Spleen (tissue), 13 donors: Measurements from ENCODE around the gene CYSLTR1. TPM values are rescaled to one million over a fixed set of nuclear protein-coding genes. Genes with fewer than 3 reads are reported as not detected.

Experiments used
- DNase-seq: peaks from one replicate; pipeline ENCODE4 v3.0.0-alpha.2; 2020
- H3K27ac ChIP-seq, 8 donors: fragments of 200-600 bp; sonication (generic) in 7 of 8; 1 replicate in 4 of 8; 2 replicates in 4 of 8; pipeline versions ENCODE4 v1.5.0 to v1.8.0; 2016 to 2021; ENCODE audit warnings: inconsistent platforms in 4 of 8, mild to moderate bottlenecking in 4 of 8, moderate library complexity in 1 of 8
- H3K27me3 ChIP-seq, 7 donors: fragments of 200-600 bp; sonication (generic) in 6 of 7; replicated peaks in 1 of 7; 1 replicate in 4 of 7; 2 replicates in 3 of 7; pipeline versions ENCODE4 v1.5.0 to v1.8.0; 2016 to 2021; ENCODE audit warnings: inconsistent platforms in 3 of 7, mild to moderate bottlenecking in 1 of 7
- H3K36me3 ChIP-seq, 6 donors: fragments of 200-600 bp; sonication (generic) in 5 of 6; 1 replicate in 4 of 6; 2 replicates in 2 of 6; pipeline versions ENCODE4 v1.5.0 to v1.8.0; 2016 to 2021; ENCODE audit warnings: inconsistent platforms in 2 of 6
- H3K4me1 ChIP-seq, 6 donors: fragments of 200-600 bp; sonication (generic) in 5 of 6; 1 replicate in 3 of 6; 2 replicates in 3 of 6; pipeline versions ENCODE4 v1.5.0 to v1.8.0; 2016 to 2021; ENCODE audit warnings: inconsistent platforms in 3 of 6
- H3K4me3 ChIP-seq, 8 donors: fragments of 200-600 bp; sonication (generic) in 7 of 8; 1 replicate in 4 of 8; 2 replicates in 4 of 8; pipeline versions ENCODE4 v1.5.0 to v1.8.0; 2016 to 2021; ENCODE audit warnings: inconsistent platforms in 4 of 8, mild to moderate bottlenecking in 4 of 8, moderate library complexity in 2 of 8
- H3K9me3 ChIP-seq, 8 donors: fragments of 200-600 bp; sonication (generic) in 7 of 8; 1 replicate in 4 of 8; 2 replicates in 4 of 8; pipeline versions ENCODE4 v1.5.0 to v1.8.0; 2016 to 2021; ENCODE audit warnings: inconsistent platforms in 4 of 8
- CTCF ChIP-seq, 11 experiments: fragments of 200-600 bp in 7 of 11; fragments of 450-650 bp in 4 of 11; sonication (generic) in 4 of 11; IDR thresholded peaks in 8 of 11; conservative IDR thresholded peaks in 3 of 11; 1 replicate in 7 of 11; 2 replicates in 4 of 11; pipeline versions ENCODE4 v1.4.0 to v1.8.0; 2016 to 2021; ENCODE audit warnings: antibody characterized with exemption in 11 of 11, inconsistent platforms in 4 of 11, mild to moderate bottlenecking in 1 of 11
- POLR2A ChIP-seq, 3 donors: fragments of 450-650 bp; IDR thresholded peaks; one replicate each; pipeline ENCODE4 v1.5.1; 2017; ENCODE audit warnings: antibody characterized with exemption in 3 of 3, mild to moderate bottlenecking in 1 of 3
- POLR2AphosphoS5 ChIP-seq, 3 donors: sonication (generic); formaldehyde crosslinking; IDR thresholded peaks; one replicate each; pipeline ENCODE4 v1.5.1; 2017; ENCODE audit warnings: antibody characterized with exemption in 3 of 3
- WGBS, 5 donors: extraction: QIAGEN DNeasy Blood & Tissue Kit in 3 of 5; methylation state at CpG; one replicate each; pipeline versions ENCODE4 v1.1.5 to v1.1.7; 2013 to 2018; 5-methylcytosine and 5-hydroxymethylcytosine counted together
- intact Hi-C: fragments of 100-400 bp; cut with DNase I; formaldehyde crosslinking; loops from one replicate; pipeline ENCODE4 v1.15.0; 2023; ENCODE audit warnings: low total_unique reads
- long read RNA-seq, 2 donors: transcript quantifications; one replicate each; lab custom pipeline, GENCODE V29; 2026
- polyA plus RNA-seq, 3 donors: library from polyadenylated mRNA; stranded (reverse); fragments of 200-250 nt; gene quantifications; one replicate each; pipeline ENCODE4 v1.2.1, GENCODE V29; 2013
- total RNA-seq, 7 donors: library from RNA; depleted of rRNA in 3 of 7; stranded (reverse); fragments of >200 nt in 3 of 7; fragmentation: NEBNext Ultra II Directional in 4 of 7; extraction: Animal tissue kit (Norgen Biotek cat#: 25700) in 4 of 7; gene quantifications; one replicate each; pipeline versions ENCODE4 v1.1.0 to v1.2.1, GENCODE V29; 2016 to 2021
- donor health status: healthy with polysubstance abuse.
- donor health status: DM: no; HTN: no; CAD: no; lungs with moderate emphysema.
- donor health status: DM: no; HTN: no; CAD: no.
- donor health status: Bipolar disorder and iron deficiency.
- donor health status: healthy.
- donor health status: DM: no; HTN: no; CAD: no.
- donor health status: DM: yes; HTN: yes; CAD: no.

The CYSLTR1 gene
- 10 to 100 TPM; 15.0 to 31.5 (median 18.8) TPM for total RNA-seq
- polyA plus RNA-seq: 10 to 100 TPM; 10.5 to 11.4 (median 10.7) TPM
- long read RNA-seq, donor 1, transcript CYSLTR1-201 (3 exons, 2,576 nt): major isoform, 7 of 7 reads
- long read RNA-seq, donor 1, partial matches to known transcripts: 0 of 7 reads
- long read RNA-seq, donor 1, other reads (novel, unspliced or antisense): 0 of 7 reads
- long read RNA-seq, donor 2, transcript CYSLTR1-201 (3 exons, 2,576 nt): major isoform, 14 of 14 reads
- long read RNA-seq, donor 2, partial matches to known transcripts: 0 of 14 reads
- long read RNA-seq, donor 2, other reads (novel, unspliced or antisense): 0 of 14 reads

DNA sequence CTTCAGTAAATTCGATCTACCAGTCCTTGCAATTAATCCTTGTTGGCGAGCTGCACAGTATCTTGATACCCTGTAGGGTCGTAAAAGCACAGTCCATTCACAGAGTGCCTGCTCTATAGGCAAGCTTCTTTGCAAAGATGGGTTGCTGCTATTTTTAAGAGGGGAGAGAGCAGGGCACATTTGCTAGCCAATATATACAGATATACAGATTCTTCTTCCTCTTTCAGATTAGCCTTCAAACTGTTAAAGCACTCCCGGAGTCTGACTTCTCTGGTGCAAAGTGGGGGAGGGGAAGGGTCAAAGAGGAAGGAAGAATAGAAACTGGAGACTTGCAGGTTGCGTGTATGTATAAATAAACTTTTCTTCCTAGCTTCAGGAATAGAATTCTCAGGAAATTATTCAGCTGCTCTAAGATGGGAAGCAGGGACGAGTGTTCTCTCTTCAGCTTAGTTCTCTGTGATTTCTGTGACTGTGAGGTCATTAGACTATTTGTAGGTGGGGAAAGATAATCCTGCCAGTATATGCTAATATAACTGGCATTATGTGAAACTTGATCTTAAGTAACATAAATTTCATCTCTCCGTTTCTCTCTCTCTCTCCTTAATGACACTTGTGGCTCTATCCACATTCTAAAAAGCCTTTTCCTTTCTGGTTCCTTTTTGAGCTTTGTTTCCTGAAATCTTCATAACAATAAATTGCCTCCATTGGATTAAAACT, at the start of gene CYSLTR1:
Gene CYSLTR1, minus strand, starts transcription at position 242 of the 717 bp plus-strand sequence. CDS start 53,865 bp downstream, outside the sequence.
- H3K4me1 ChIP-seq: peaks cover 0 to 60% (median 13%) of the 10 kb centered on the region in 6 donors
- no peaks in the 10 kb centered on the region for H3K36me3 ChIP-seq
- peak within 1 kb of the TSS; percentile 17 to 79 (median 66) for H3K27ac ChIP-seq
- 5 to 26% (median 16%) methylated on average over 7 of the region's 7 CpGs for WGBS, 5 donors
- H3K9me3 ChIP-seq: no peaks in the 10 kb centered on the region
- no peaks in the 10 kb centered on the region for H3K27me3 ChIP-seq
- intact Hi-C loops: no loop called here
- no peak for DNase-seq
- H3K4me3 ChIP-seq: peak within 1 kb of the TSS; percentile 24 to 64 (median 32)
- TF ChIP-seq POLR2AphosphoS5 (IDR thresholded peaks at IDR 0.05) (peak in 1 of 3 donors; percentile 19), POLR2A (IDR thresholded peaks at IDR 0.05) (no peak)

- Histone ChIP-seq H3K36me3 (no peaks in the 10 kb centered on the region), H3K4me1 (no peaks in the 10 kb centered on the region), H3K27ac (no peak overlapping the region), H3K4me3 (no peak overlapping the region), H3K27me3 (no peaks in the 10 kb centered on the region), H3K9me3 (peaks cover 0 to 16% (median 0%) of the 10 kb centered on the region in 8 donors)
- intact Hi-C loops: no loop called here
- 76 to 89% (median 84%) methylated on average over 2 of the region's 2 CpGs for WGBS, 5 donors
- no peak for DNase-seq
- TF ChIP-seq CTCF (IDR thresholded peaks at IDR 0.05 in 8 of 11, conservative IDR thresholded peaks at IDR 0.05 in 3 of 11) (no peak), POLR2AphosphoS5 (IDR thresholded peaks at IDR 0.05) (no peak), POLR2A (IDR thresholded peaks at IDR 0.05) (no peak)
Observed at GRCh38 chrX:78377186-78377585, 49.8 kb upstream of the CYSLTR1 start.

DNA sequence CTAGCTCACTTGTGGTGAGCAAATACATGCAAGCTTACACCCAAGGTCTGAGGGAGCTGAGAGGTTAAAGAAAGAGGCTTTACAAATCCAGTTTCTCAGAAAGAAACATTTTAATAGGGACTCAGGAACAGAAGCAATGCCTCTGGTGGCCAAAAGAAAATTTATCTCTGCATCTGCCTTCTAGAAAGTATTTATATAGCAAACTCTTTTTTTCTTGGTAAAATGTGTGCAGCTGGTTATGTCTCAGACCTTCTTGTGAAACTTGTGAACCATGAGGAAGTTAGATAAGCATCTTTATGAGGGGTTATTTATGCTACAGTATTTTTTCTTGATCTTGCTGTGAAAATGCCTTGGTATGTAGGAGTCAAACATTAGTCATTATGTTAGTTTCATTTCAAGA, 48.5 kb upstream of the CYSLTR1 start:
- Histone ChIP-seq H3K27me3 (no peaks in the 10 kb centered on the region), H3K27ac (no peak overlapping the region), H3K9me3 (peaks cover 0 to 10% (median 0%) of the 10 kb centered on the region in 8 donors), H3K4me3 (no peak overlapping the region), H3K36me3 (no peaks in the 10 kb centered on the region), H3K4me1 (no peaks in the 10 kb centered on the region)
- no peak for TF ChIP-seq POLR2AphosphoS5 (IDR thresholded peaks at IDR 0.05)
- no peak for TF ChIP-seq POLR2A (IDR thresholded peaks at IDR 0.05)
- no peak for TF ChIP-seq CTCF (IDR thresholded peaks at IDR 0.05 in 8 of 11, conservative IDR thresholded peaks at IDR 0.05 in 3 of 11)
- no peak for DNase-seq
- intact Hi-C loops: no loop called here

DNA sequence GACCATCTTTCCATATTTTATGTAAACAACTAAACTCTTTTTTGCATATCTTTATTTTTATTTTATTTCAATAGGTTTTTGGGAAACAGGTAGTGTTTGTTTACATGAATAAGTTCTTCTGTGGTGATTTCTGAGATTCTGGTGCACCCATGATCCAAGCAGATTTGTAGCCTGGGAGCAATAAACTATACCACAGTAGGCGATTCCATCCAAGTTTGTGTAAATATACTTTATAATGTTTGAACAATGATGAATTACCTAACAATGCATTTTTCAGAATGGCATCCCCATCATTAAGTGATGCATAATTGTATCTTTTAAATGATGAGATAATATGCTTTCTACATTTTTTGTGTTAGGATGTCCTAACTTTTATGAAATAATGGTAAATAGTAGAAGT, 39.2 kb upstream of the CYSLTR1 start:
- no peak for DNase-seq
- no peaks in the 10 kb centered on the region for H3K4me1 ChIP-seq
- TF ChIP-seq CTCF (IDR thresholded peaks at IDR 0.05 in 8 of 11, conservative IDR thresholded peaks at IDR 0.05 in 3 of 11): no peak
- no peak for TF ChIP-seq POLR2AphosphoS5 (IDR thresholded peaks at IDR 0.05)
- no peak for TF ChIP-seq POLR2A (IDR thresholded peaks at IDR 0.05)
- WGBS, 5 donors: 78 to 100% (median 90%) methylated on average over 1 of the region's 1 CpG
- H3K27ac ChIP-seq: no peak overlapping the region
- H3K27me3 ChIP-seq: no peaks in the 10 kb centered on the region
- intact Hi-C loops: no loop called here
- peaks cover 0 to 21% (median 0%) of the 10 kb centered on the region in 8 donors for H3K9me3 ChIP-seq
- H3K4me3 ChIP-seq: no peak overlapping the region
- no peaks in the 10 kb centered on the region for H3K36me3 ChIP-seq
